Caco-2 (cell line): ENCODE results near the gene DPM2. TPM values are rescaled to one million over a fixed set of nuclear protein-coding genes. Genes with fewer than 3 reads are reported as not detected.

Source experiments
- BruUV-seq: library from RNA; stranded (reverse); fragments of 400-500 nt; replicated peaks from 2 replicates; lab custom pipeline; 2021; lab: Mats Ljungman, UMichigan
- CTCF ChIA-PET: fragments of 300-600 bp; sonication (Branson Sonifier 250); formaldehyde crosslinking; loops from one replicate; lab custom pipeline; 2022; ENCODE audit warnings: antibody characterized with exemption; lab: Charles Lee
- POLR2A ChIA-PET: fragments of 300-600 bp; sonication (Branson Sonifier 250); formaldehyde crosslinking; loops from one replicate; lab custom pipeline; 2022; ENCODE audit warnings: antibody characterized with exemption; lab: Charles Lee
- DNase-seq, 2 experiments: peaks; one replicate each; pipeline versions ENCODE4 v3.0.0 to v3.0.0-alpha.2; 2020 to 2022
- H3K27me3 ChIP-seq: replicated peaks from 2 replicates; pipeline ENCODE4 v1.6.0; 2011; ENCODE audit warnings: low read length; ENCODE audit not compliant: control insufficient read depth, insufficient read depth
- H3K36me3 ChIP-seq: 2 replicates; pipeline ENCODE4 v1.5.1; 2011; ENCODE audit warnings: low read length; ENCODE audit not compliant: control insufficient read depth, insufficient read depth
- H3K4me1 ChIP-seq: fragments of 250-450 bp; sonication (Bioruptor Pico); 2 replicates; pipeline ENCODE4 v1.5.1; 2020; ENCODE audit warnings: mild to moderate bottlenecking
- H3K4me3 ChIP-seq: 2 replicates; pipeline ENCODE4 v1.5.1; 2011; ENCODE audit warnings: low read depth, mild to moderate bottlenecking, control low read depth, low read length
- H3K9me3 ChIP-seq: fragments of 250-450 bp; sonication (Bioruptor Pico); 2 replicates; pipeline ENCODE4 v1.5.1; 2020; ENCODE audit warnings: mild to moderate bottlenecking, moderate library complexity
- H3K27ac Mint-ChIP-seq: one replicate; pipeline ENCODE4 v1.8.0; 2022; ENCODE audit warnings: mixed read lengths; ENCODE audit not compliant: unreplicated experiment
- H3K27me3 Mint-ChIP-seq: one replicate; pipeline ENCODE4 v1.8.0; 2022; ENCODE audit warnings: mixed read lengths; ENCODE audit not compliant: insufficient read depth, unreplicated experiment
- H3K36me3 Mint-ChIP-seq: one replicate; pipeline ENCODE4 v1.8.0; 2022; ENCODE audit warnings: mild to moderate bottlenecking, mixed read lengths; ENCODE audit not compliant: insufficient read depth, unreplicated experiment
- H3K4me1 Mint-ChIP-seq: one replicate; pipeline ENCODE4 v1.8.0; 2022; ENCODE audit warnings: low read depth, mixed read lengths; ENCODE audit not compliant: unreplicated experiment
- H3K4me3 Mint-ChIP-seq: one replicate; pipeline ENCODE4 v1.8.0; 2022; ENCODE audit warnings: mild to moderate bottlenecking, moderate library complexity, mixed read lengths; ENCODE audit not compliant: unreplicated experiment
- H3K9me3 Mint-ChIP-seq: one replicate; pipeline ENCODE4 v1.8.0; 2022; ENCODE audit warnings: mixed read lengths; ENCODE audit not compliant: unreplicated experiment
- intact Hi-C: fragments of 100-400 bp; cut with micrococcal nuclease; formaldehyde crosslinking; loops from one replicate; pipeline ENCODE4 v1.10.0; 2022; ENCODE audit not compliant: unreplicated experiment
- total RNA-seq: library from RNA; stranded (reverse); gene quantifications from 2 replicates; pipeline ENCODE4 v1.2.3, GENCODE V29; 2022
- TF ChIP-seq, protein P1 (sequence below), 2 experiments: fragments of 200-600 bp in 1 of 2; IDR thresholded peaks; 1 replicate in 1 of 2; 2 replicates in 1 of 2; pipeline versions ENCODE4 v1.5.1 to v1.8.0; 2011 to 2022; ENCODE audit warnings: antibody characterized with exemption in 1 of 2, control low read depth in 1 of 2, inconsistent platforms in 1 of 2, low read depth in 1 of 2, low read length in 1 of 2, mild to moderate bottlenecking in 1 of 2, moderate library complexity in 1 of 2; ENCODE audit not compliant: insufficient read depth in 1 of 2, severe bottlenecking in 1 of 2, unreplicated experiment in 1 of 2

DPM2 gene
- total RNA-seq, 1 experiment from 2014 or later, result 38.7 TPM

DNA sequence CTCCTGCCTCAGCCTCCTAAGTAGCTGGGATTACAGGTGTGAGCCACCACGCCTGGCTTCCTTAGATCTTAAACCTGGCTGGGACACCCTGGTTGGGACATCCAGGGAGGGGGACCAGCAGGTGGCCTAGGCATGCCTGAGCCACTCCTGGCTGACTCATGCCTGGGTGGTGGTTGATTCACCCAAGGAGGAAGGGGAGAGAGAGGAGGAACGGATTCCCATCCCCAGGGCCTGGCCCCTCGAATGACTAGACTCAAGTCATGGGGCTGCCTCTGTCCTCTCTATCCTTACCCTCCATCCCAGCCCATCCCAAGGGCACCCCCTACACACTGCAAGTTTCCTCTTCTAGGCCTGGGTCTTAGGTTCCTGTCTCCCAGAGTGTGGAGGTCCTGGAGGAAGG lies 30.4 kb upstream of the DPM2 start:
- no peaks in the 10 kb centered on the region for H3K9me3 ChIP-seq
- ChIA-PET POLR2A (no interaction called here), CTCF (no interaction called here)
- peak overlapping the region; percentile 80 for H3K27ac Mint-ChIP-seq
- H3K9me3 Mint-ChIP-seq, result no peaks in the 10 kb centered on the region
- H3K4me3 ChIP-seq, result no peak overlapping the region
- peaks cover 19% of the 10 kb centered on the region for H3K4me1 Mint-ChIP-seq
- no peak overlapping the region for H3K4me3 Mint-ChIP-seq
- DNase-seq, result peak in 1 of 2 experiments; percentile 37
- H3K36me3 Mint-ChIP-seq, result peaks cover 16% of the 10 kb centered on the region
- H3K4me1 ChIP-seq, result peaks cover 39% of the 10 kb centered on the region
- TF ChIP-seq, protein P1, sequence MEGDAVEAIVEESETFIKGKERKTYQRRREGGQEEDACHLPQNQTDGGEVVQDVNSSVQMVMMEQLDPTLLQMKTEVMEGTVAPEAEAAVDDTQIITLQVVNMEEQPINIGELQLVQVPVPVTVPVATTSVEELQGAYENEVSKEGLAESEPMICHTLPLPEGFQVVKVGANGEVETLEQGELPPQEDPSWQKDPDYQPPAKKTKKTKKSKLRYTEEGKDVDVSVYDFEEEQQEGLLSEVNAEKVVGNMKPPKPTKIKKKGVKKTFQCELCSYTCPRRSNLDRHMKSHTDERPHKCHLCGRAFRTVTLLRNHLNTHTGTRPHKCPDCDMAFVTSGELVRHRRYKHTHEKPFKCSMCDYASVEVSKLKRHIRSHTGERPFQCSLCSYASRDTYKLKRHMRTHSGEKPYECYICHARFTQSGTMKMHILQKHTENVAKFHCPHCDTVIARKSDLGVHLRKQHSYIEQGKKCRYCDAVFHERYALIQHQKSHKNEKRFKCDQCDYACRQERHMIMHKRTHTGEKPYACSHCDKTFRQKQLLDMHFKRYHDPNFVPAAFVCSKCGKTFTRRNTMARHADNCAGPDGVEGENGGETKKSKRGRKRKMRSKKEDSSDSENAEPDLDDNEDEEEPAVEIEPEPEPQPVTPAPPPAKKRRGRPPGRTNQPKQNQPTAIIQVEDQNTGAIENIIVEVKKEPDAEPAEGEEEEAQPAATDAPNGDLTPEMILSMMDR (IDR thresholded peaks at IDR 0.05; ENCODE audit: insufficient read depth in 1 of 2, low read depth in 1 of 2, low read length in 1 of 2, severe bottlenecking in 1 of 2, unreplicated experiment in 1 of 2), result peak in 1 of 2 experiments; percentile 19
- intact Hi-C loops, result no loop called here
- H3K36me3 ChIP-seq, result no peaks in the 10 kb centered on the region
- H3K27me3 Mint-ChIP-seq, result no peaks in the 10 kb centered on the region
- no peaks in the 10 kb centered on the region for H3K27me3 ChIP-seq
- BruUV-seq, result no TSS peak

DNA sequence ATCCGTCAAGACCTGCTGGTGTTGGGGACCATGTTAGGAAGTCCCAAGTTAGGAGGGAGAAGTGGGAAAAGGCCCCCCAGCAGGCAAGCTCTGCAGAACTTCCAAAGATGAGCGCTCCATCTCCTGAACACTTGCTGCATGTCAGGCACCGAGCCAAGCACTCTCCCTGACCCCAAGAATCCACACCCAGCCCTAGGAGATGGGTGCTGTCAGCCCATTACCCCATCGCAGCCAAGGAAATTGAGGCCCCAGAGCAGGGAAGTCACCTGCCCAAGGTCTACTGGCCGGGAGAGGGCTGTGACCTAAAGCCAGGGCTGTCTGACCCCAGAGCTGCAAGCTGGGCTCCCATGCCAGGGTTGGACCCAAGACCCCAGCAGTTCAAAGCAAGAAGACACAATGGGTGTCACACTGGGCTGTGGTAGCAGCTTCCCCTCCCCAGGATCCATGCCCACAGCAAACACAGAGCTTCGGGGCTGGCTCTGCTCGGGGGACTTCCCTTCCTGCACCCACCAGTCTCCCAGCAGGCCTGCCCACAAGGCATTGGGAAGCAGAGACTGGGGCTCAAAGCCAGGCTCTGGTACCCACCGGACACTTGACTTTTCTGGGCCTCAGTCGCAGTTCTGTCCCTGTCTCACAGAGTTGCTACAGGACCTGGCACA lies 29.6 kb upstream of the DPM2 start:
- BruUV-seq, result no TSS peak
- Mint-ChIP-seq H3K36me3 (peaks cover 24% of the 10 kb centered on the region), H3K27me3 (no peaks in the 10 kb centered on the region), H3K9me3 (no peaks in the 10 kb centered on the region), H3K4me3 (no peak overlapping the region), H3K4me1 (peaks cover 17% of the 10 kb centered on the region), H3K27ac (no peak overlapping the region)
- Histone ChIP-seq H3K4me3 (no peak overlapping the region), H3K36me3 (no peaks in the 10 kb centered on the region), H3K27me3 (no peaks in the 10 kb centered on the region), H3K9me3 (no peaks in the 10 kb centered on the region), H3K4me1 (peaks cover 37% of the 10 kb centered on the region)
- TF ChIP-seq, protein P1 (IDR thresholded peaks at IDR 0.05; ENCODE audit: insufficient read depth in 1 of 2, low read depth in 1 of 2, low read length in 1 of 2, severe bottlenecking in 1 of 2, unreplicated experiment in 1 of 2), result no peak
- ChIA-PET CTCF (interaction anchor here (0.6 to 0.7 kb wide), 2 partner anchors 12 to 22 kb away, joined by 3 to 4 read pairs; no protein-coding TSS in a partner anchor), POLR2A (no interaction called here)
- DNase-seq, result no peak
- intact Hi-C loops, result no loop called here

DNA sequence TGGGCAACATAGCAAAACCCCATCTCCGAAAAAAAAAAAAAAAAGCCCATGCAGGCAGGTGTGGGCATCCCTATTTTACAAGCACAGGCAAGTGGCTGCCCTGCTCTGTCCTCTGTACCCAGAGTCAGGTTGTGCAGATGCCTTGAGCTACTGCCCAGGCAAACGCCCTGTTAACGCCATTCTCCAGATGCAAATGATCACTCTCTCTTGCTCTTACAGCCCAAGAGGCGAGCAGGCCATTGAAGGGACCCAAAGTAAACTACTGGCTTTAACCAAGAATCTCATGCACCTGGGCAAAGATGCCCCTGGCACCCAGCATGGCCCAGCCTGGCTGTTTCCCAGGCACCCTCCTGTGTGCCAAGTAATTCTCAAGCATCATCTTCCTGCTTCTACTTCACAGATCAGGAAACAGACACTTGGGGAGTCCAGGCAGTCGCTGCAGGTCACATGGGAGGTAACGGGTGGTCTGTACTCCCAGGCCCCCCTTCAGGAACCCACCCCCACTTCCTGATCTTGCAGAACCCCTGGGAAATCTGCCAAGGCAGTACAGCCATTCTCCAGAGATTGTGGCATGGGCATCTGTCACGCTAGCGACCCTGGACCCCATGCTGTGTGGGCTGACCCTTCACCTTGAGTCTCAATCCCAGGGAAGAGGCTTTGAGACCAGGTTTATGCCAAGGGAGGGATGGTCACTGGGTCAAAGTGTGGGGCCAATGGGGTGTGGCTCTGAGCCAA lies 28.9 kb upstream of the DPM2 start:
- Histone ChIP-seq H3K36me3 (no peaks in the 10 kb centered on the region), H3K27me3 (no peaks in the 10 kb centered on the region), H3K4me3 (no peak overlapping the region), H3K4me1 (peaks cover 30% of the 10 kb centered on the region), H3K9me3 (no peaks in the 10 kb centered on the region)
- ChIA-PET CTCF (interaction anchor here (0.8 kb wide), 1 partner anchor 12 kb away, joined by 3 read pairs; no protein-coding TSS in a partner anchor), POLR2A (no interaction called here)
- Mint-ChIP-seq H3K4me1 (peaks cover 10% of the 10 kb centered on the region), H3K9me3 (no peaks in the 10 kb centered on the region), H3K36me3 (peaks cover 29% of the 10 kb centered on the region), H3K27me3 (no peaks in the 10 kb centered on the region), H3K27ac (peak overlapping the region; percentile 98), H3K4me3 (no peak overlapping the region)
- TF ChIP-seq, protein P1 (IDR thresholded peaks at IDR 0.05; ENCODE audit: insufficient read depth in 1 of 2, low read depth in 1 of 2, low read length in 1 of 2, severe bottlenecking in 1 of 2, unreplicated experiment in 1 of 2), result no peak
- intact Hi-C loops, result no loop called here
- BruUV-seq, result no TSS peak
- DNase-seq, result no peak
